Trophoblast cell (in vitro differentiated cells and primary cell): Measurements from ENCODE around the gene NET1.
A peak's percentile ranks its signal among the peaks of the same experiment; 100 is the strongest.
"Not testable (repeated sequence)": the region's sequence is repeated elsewhere in the genome, so short reads cannot be mapped to it uniquely, and the experiment has no call there.

Experiments
- DNase-seq, 2 donors: peaks; one replicate each; pipeline ENCODE4 v3.0.0-alpha.2; 2016
- H2AFZ ChIP-seq: 2 replicates; pipeline ENCODE4 v1.6.1; 2013; ENCODE audit warnings: low read length, moderate library complexity, mild to moderate bottlenecking; ENCODE audit not compliant: insufficient read depth, poor library complexity
- H2AK5ac ChIP-seq: 2 replicates; pipeline ENCODE4 v1.6.1; 2013; ENCODE audit warnings: mild to moderate bottlenecking, low read length
- H2BK120ac ChIP-seq: 2 replicates; pipeline ENCODE4 v1.6.1; 2013; ENCODE audit warnings: low read length, mild to moderate bottlenecking, moderate library complexity; ENCODE audit not compliant: insufficient read depth, poor library complexity
- H2BK12ac ChIP-seq: 2 replicates; pipeline ENCODE4 v1.6.1; 2013; ENCODE audit warnings: mild to moderate bottlenecking, low read length, moderate library complexity
- H2BK5ac ChIP-seq: 2 replicates; pipeline ENCODE4 v1.6.1; 2013; ENCODE audit warnings: low read length, low read depth, moderate library complexity, mild to moderate bottlenecking; ENCODE audit not compliant: poor library complexity
- H3K14ac ChIP-seq: 2 replicates; pipeline ENCODE4 v1.6.1; 2013; ENCODE audit warnings: mild to moderate bottlenecking, low read length
- H3K18ac ChIP-seq: 2 replicates; pipeline ENCODE4 v1.6.1; 2013; ENCODE audit warnings: mild to moderate bottlenecking, low read length
- H3K23ac ChIP-seq: 2 replicates; pipeline ENCODE4 v1.6.1; 2013; ENCODE audit warnings: low read length
- H3K27ac ChIP-seq: 2 replicates; pipeline ENCODE4 v1.5.1; 2013; ENCODE audit warnings: low read depth, mild to moderate bottlenecking, inconsistent platforms, low read length, moderate library complexity
- H3K27me3 ChIP-seq: 2 replicates; pipeline ENCODE4 v1.6.1; 2013; ENCODE audit warnings: inconsistent platforms, mild to moderate bottlenecking, low read length, moderate library complexity; ENCODE audit not compliant: insufficient read depth
- H3K36me3 ChIP-seq, 2 experiments: 1 replicate in 1 of 2; 2 replicates in 1 of 2; pipeline ENCODE4 v1.6.1; 2013; ENCODE audit warnings: low read length in 2 of 2, mild to moderate bottlenecking in 2 of 2, moderate library complexity in 1 of 2; ENCODE audit not compliant: insufficient read depth in 2 of 2, control insufficient read depth in 1 of 2
- H3K4ac ChIP-seq: 2 replicates; pipeline ENCODE4 v1.6.1; 2013; ENCODE audit warnings: low read depth, mild to moderate bottlenecking, low read length, moderate library complexity
- H3K4me1 ChIP-seq, 2 experiments: 1 replicate in 1 of 2; 2 replicates in 1 of 2; pipeline ENCODE4 v1.6.1; 2013; ENCODE audit warnings: low read length in 2 of 2, mild to moderate bottlenecking in 2 of 2, moderate library complexity in 1 of 2; ENCODE audit not compliant: insufficient read depth in 2 of 2, control insufficient read depth in 1 of 2
- H3K4me2 ChIP-seq: 2 replicates; pipeline ENCODE4 v1.6.1; 2013; ENCODE audit warnings: inconsistent platforms, mild to moderate bottlenecking, low read length, moderate library complexity
- H3K4me3 ChIP-seq: 2 replicates; pipeline ENCODE4 v1.5.1; 2013; ENCODE audit warnings: mild to moderate bottlenecking, low read depth, low read length, inconsistent platforms
- H3K79me1 ChIP-seq: one replicate; pipeline ENCODE4 v1.6.1; 2013; ENCODE audit warnings: low read length
- H3K79me2 ChIP-seq: 2 replicates; pipeline ENCODE4 v1.6.1; 2013; ENCODE audit warnings: low read length, mild to moderate bottlenecking; ENCODE audit not compliant: control insufficient read depth, insufficient read depth, poor library complexity
- H3K9ac ChIP-seq: 2 replicates; pipeline ENCODE4 v1.6.1; 2013; ENCODE audit warnings: mild to moderate bottlenecking, low read length
- H3K9me3 ChIP-seq: 2 replicates; pipeline ENCODE4 v1.6.1; 2013; ENCODE audit warnings: low read depth, mild to moderate bottlenecking, control low read depth, inconsistent platforms, low read length; ENCODE audit not compliant: insufficient read depth
- H4K12ac ChIP-seq: 2 replicates; pipeline ENCODE4 v1.6.1; 2013; ENCODE audit warnings: low read depth, mild to moderate bottlenecking, low read length, moderate library complexity
- H4K8ac ChIP-seq: 2 replicates; pipeline ENCODE4 v1.6.1; 2013; ENCODE audit warnings: low read depth, mild to moderate bottlenecking, low read length, moderate library complexity
- H4K91ac ChIP-seq: one replicate; pipeline ENCODE4 v1.6.1; 2013; ENCODE audit warnings: low read depth, mild to moderate bottlenecking, low read length, moderate library complexity
- WGBS: extraction: QIAGEN DNeasy Blood & Tissue Kit; methylation state at CpG from one replicate; pipeline ENCODE4 v1.1.7; 2013; ENCODE audit warnings: missing lambda C conversion rate; ENCODE audit not compliant: insufficient read length, insufficient coverage; ENCODE audit errors: extremely low coverage; 5-methylcytosine and 5-hydroxymethylcytosine counted together

Gene NET1

GRCh38 chr10:5475088-5475487, 62.7 kb downstream of the NET1 start:
- H3K4ac ChIP-seq, result not testable (repeated sequence)

DNA sequence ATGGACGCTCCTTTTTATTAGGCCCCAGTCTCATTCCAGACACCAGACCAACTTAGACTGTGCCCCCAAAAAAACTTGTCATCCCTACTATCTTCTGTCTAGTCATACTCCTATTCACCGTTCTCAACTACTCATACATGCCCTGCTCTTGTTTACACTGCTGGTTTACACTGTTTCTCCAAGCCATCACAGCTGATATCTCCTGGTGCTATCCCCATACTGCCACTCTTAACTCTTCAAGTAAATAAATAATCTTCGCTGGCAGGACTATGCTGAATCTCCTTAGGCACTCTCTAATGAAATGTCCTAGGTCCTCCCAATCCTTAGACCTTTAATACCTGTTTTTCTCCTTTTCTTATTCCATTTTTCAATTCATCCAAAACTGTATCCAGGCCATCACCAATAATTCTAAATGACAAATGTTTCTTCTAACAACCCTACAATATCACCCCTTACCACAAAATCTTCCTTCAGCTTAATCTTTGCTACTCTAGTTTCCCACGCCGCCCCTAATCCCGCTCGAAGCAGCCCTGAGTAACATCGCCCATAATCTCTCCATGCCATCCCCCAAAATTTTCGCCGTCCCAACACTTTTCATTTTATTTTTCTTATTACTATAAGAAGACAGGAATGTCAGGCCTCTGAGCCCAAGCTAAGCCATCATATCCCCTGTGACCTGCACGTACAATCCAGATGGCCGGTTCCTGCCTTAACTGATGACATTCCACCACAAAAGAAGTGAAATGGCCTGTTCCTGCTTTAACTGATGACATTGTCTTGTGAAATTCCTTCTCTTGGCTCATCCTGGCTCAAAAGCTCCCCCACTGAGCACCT, 63.8 kb downstream of the NET1 start:
- H3K36me3 ChIP-seq, H3K27ac ChIP-seq, DNase-seq, H3K18ac ChIP-seq, H4K12ac ChIP-seq, H3K14ac ChIP-seq, H3K23ac ChIP-seq, H2BK120ac ChIP-seq, H2BK5ac ChIP-seq, H3K27me3 ChIP-seq, H2AFZ ChIP-seq, H3K4me2 ChIP-seq, H3K9me3 ChIP-seq, H4K8ac ChIP-seq, H3K4ac ChIP-seq, H3K4me3 ChIP-seq, H3K79me2 ChIP-seq, H3K4me1 ChIP-seq, H3K9ac ChIP-seq, H2AK5ac ChIP-seq: not testable (repeated sequence)
- Histone ChIP-seq H2BK12ac (peak overlapping the region; percentile 66), H4K91ac (peak overlapping the region; percentile 77), H3K79me1 (peaks cover 22% of the 10 kb centered on the region)
- WGBS, result 100% methylated on average over 3 of the region's 12 CpGs

More at GRCh38 chr10:5475088-5475487, 62.7 kb downstream of the NET1 start:
- peak overlapping the region; percentile 43 for H2BK12ac ChIP-seq
- no CpG with 5 or more reads among the region's 8 CpGs for WGBS
- not testable (repeated sequence) for H3K4me3 ChIP-seq, H4K8ac ChIP-seq, H2AK5ac ChIP-seq, H3K9me3 ChIP-seq, DNase-seq, H3K36me3 ChIP-seq, H3K18ac ChIP-seq, H4K12ac ChIP-seq, H3K4me2 ChIP-seq, H2BK5ac ChIP-seq, H3K9ac ChIP-seq, H3K27ac ChIP-seq, H3K79me2 ChIP-seq, H3K27me3 ChIP-seq, H2AFZ ChIP-seq, H2BK120ac ChIP-seq, H3K14ac ChIP-seq, H3K23ac ChIP-seq
- H3K4me1 ChIP-seq, result peaks cover 11% of the 10 kb centered on the region in 2 experiments
- peaks cover 27% of the 10 kb centered on the region for H3K79me1 ChIP-seq
- H4K91ac ChIP-seq, result peak overlapping the region; percentile 11

GRCh38 chr10:5476918-5477525, 64.7 kb downstream of the NET1 start:
- Histone ChIP-seq H4K91ac (peak overlapping the region; percentile 77), H3K9ac (no peak overlapping the region)
- WGBS, result no CpG with 5 or more reads among the region's 13 CpGs

GRCh38 chr10:5477948-5478693, 65.8 kb downstream of the NET1 start:
- H2BK120ac ChIP-seq, result peak overlapping the region; percentile 26
- peaks cover 27% of the 10 kb centered on the region for H3K79me1 ChIP-seq
- peak overlapping the region; percentile 22 for H3K14ac ChIP-seq
- peak overlapping the region; percentile 9 for H4K8ac ChIP-seq
- no peaks in the 10 kb centered on the region for H3K9me3 ChIP-seq
- no peak overlapping the region for H2BK5ac ChIP-seq
- peak overlapping the region; percentile 27 for H2AK5ac ChIP-seq
- H2BK12ac ChIP-seq, result peak overlapping the region; percentile 68
- WGBS, result no CpG with 5 or more reads among the region's 11 CpGs
- H3K4me1 ChIP-seq, result peaks cover 6 to 10% of the 10 kb centered on the region in 2 experiments
- no peaks in the 10 kb centered on the region for H3K79me2 ChIP-seq
- H4K91ac ChIP-seq, result peak overlapping the region; percentile 85
- no peak overlapping the region for H2AFZ ChIP-seq
- H3K4me2 ChIP-seq, result no peak overlapping the region
- no peak overlapping the region for H3K9ac ChIP-seq
- H3K27me3 ChIP-seq, result no peaks in the 10 kb centered on the region
- no peak overlapping the region for H3K18ac ChIP-seq
- no peak overlapping the region for H3K23ac ChIP-seq
- H3K4ac ChIP-seq, result no peak overlapping the region
- H3K27ac ChIP-seq, result no peak overlapping the region
- DNase-seq, result no peak
- H3K36me3 ChIP-seq, result no peaks in the 10 kb centered on the region
- no peak overlapping the region for H3K4me3 ChIP-seq
- no peak overlapping the region for H4K12ac ChIP-seq

More at GRCh38 chr10:5476918-5477525, 64.7 kb downstream of the NET1 start:
- H3K79me2 ChIP-seq, result no peaks in the 10 kb centered on the region
- H2AK5ac ChIP-seq, result peak overlapping the region; percentile 94
- H3K27ac ChIP-seq, result no peak overlapping the region
- H4K12ac ChIP-seq, result no peak overlapping the region
- peaks cover 27% of the 10 kb centered on the region for H3K79me1 ChIP-seq
- H3K23ac ChIP-seq, result no peak overlapping the region
- H3K14ac ChIP-seq, result peak overlapping the region; percentile 16
- H2BK120ac ChIP-seq, result no peak overlapping the region
- H3K4me3 ChIP-seq, result no peak overlapping the region
- H3K36me3 ChIP-seq, result no peaks in the 10 kb centered on the region
- H2BK12ac ChIP-seq, result peak overlapping the region; percentile 81
- H3K9me3 ChIP-seq, result no peaks in the 10 kb centered on the region
- H2BK5ac ChIP-seq, result peak overlapping the region; percentile 36
- peak overlapping the region; percentile 26 for H4K8ac ChIP-seq
- H3K18ac ChIP-seq, result no peak overlapping the region
- H2AFZ ChIP-seq, result no peak overlapping the region
- H3K27me3 ChIP-seq, result no peaks in the 10 kb centered on the region
- H3K4ac ChIP-seq, result peak overlapping the region; percentile 13
- no peak for DNase-seq
- no peak overlapping the region for H3K4me2 ChIP-seq
- peaks cover 6 to 10% of the 10 kb centered on the region in 2 experiments for H3K4me1 ChIP-seq
